GM18873 (cell line): Measurements from ENCODE around the gene RFC3.

ENCODE experiments used
- ATAC-seq: cut with Tn5 transposase; IDR thresholded peaks from one replicate; pipeline ENCODE4 v1.9.1; 2021; ENCODE audit warnings: mild to moderate bottlenecking, moderate library complexity, moderate number of reproducible peaks; ENCODE audit not compliant: unreplicated experiment, low FRiP score

The RFC3 gene

GRCh38 chr13:33863188-33863789, 45.3 kb downstream of the RFC3 start:
- no peak for ATAC-seq

DNA sequence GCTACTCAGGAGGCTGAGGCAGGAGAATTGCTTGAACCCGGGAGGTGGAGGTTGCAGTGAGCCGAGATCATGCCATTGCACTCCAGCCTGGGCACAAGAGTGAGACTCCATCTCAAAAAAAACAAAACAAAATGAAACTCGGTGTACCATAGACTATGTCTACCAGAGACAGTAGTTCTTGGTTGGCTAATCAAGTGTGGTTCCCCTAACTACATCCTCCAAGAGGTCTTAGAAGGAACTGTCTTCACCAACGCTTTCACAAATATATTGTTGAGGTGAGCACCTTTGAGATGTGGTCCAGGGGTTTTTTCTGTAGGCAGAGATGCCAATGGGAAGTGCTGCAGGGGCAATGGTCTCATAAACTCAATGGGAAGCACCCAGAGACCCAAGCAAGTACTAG, 48.0 kb downstream of the RFC3 start:
- peak; percentile 90 for ATAC-seq

DNA sequence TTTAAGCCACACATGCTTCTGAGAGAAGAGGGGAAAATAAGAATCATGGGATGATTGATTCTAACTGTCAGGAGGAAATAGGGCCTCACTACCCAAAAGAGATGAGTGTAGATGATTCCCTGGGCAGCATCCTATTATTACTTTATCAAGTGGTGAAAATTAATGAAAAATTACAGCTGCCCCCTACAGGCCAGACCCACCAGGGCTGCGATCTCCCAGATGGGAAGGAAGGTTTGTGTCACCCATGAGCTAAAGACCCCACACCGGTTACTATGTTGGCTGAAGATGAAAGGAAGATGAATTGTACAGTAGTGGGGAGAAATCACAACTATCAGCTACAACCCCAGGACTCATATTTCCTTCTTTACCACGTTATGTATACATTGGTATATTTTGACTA, 49.5 kb downstream of the RFC3 start:
- ATAC-seq: no peak

GRCh38 chr13:33868343-33868994, 50.5 kb downstream of the RFC3 start:
- ATAC-seq: no peak

DNA sequence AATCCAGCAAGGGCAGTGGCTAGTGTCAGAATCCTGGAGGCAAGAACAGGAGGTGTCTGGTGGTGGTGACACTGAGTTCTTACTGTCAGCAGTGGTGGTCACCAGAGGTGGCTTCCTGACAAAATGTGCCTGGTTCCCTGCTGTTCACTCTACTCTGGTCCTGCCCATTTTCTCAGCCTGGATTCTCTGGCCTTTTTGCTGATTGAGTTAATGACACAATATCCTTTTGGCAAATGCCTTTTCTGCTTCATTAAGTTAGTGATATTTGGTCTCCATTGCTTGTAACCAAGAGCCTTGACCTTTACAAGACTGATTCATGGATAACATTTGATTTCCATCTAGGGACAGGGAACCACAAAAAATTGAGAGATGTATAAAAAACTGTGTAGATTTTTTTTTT, 51.1 kb downstream of the RFC3 start:
- no peak for ATAC-seq

GRCh38 chr13:33870046-33870668, 52.2 kb downstream of the RFC3 start:
- ATAC-seq: no peak

DNA sequence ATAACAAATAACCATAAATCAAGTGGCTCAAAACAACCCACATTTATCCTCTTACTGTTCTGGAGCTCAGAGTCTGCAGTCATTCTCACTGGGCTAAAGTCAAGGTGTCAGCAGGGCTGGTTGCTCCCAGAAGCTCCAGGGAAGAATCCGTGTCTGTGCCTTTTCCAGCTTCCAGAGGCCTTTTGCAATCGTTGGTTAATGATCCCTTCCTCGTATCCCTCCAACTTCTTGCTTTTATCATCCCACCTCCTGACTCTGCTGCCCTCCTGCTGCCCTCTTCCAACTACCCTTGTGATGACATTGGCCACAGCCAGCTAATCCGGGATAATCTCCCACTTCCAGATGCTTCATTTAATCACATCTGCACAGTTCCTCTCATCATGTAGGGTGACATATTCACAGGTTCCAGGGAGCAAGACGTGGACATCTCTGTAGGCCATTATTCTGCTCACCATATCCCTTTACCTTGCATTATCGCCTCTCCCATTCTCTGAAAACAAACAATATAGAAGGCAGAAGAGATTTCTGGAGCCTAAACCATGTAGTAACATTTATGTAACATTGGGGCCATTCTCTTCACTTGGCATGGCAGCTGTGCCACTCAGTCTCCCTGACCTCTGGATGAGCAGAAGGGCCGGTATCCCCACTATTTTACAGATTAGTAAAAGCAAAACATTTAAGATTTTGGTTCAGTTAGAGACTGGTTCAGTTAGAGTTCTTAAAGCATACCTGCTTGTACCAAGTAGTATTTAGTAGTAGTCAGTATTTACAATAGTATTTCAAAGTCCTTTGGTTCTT, 53.5 kb downstream of the RFC3 start:
- ATAC-seq: no peak

DNA sequence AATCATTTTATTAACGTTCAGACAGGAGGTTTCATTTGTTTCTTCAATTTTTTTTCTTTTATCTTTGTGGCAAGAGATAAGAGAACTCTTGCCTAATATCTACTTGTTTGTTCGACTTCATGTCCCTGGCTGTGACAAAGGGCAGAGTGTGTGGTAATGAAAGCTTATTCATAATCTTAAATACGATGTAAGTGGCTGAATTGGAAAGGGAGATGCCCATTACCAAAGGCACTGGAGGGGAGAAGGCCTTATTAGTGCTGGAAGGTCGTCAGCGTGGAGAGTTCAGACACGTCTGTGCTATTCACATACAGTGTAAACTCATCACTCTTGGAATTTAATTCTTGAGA, 54.0 kb downstream of the RFC3 start:
- ATAC-seq: no peak

DNA sequence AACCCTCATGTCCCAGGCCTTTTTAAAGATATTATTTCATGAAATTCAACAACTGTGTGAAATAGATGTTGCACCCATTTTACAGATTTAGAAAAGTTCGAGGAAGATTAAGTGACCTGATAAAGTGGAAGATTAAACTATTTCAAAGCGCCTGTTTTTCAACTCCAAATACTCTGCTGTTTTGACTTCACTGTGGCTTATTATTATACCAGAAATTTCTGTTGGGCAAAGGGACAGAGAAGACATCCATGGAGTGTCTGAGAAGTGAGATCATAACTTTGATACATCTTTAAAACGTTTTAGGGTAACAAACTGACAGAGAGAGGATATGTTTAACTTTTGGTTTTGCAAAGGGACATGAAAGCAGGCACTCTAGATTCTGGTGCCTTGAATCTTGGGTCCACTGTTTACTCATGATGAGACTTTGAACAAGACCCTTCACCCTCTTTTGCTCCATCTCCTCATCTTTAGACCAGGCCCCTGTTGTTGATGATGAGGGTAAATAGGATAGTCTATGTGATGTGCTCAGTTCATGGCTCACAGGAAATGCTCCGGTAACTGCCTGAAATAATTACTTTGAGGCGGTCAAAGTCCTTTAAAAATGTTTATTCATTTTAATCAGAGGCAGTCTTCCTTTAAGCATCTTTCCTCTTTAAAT, 55.4 kb downstream of the RFC3 start:
- ATAC-seq: no peak

DNA sequence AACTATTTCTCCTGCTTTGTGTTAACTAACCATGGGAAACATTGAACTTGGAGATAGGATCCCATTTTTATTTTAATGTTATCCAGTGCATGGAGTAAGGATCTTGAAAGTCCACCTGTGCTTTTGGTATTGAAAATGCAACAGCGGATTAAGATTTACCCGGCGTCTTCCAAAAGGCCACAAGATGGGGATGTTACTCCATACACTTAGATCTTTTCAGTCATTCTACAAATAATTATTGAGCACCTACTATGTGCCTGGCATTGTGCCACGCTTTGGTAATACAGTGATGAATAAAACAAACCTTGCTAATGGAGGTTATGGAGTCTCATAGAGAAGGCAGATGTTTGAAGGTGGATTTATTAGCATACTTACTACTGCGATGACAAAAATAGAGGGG, 56.9 kb downstream of the RFC3 start:
- no peak for ATAC-seq

- no peak for ATAC-seq
Measured at GRCh38 chr13:33875618-33876401, 57.9 kb downstream of the RFC3 start.

- no peak for ATAC-seq
Measured at GRCh38 chr13:33876716-33877394, 58.9 kb downstream of the RFC3 start.

DNA sequence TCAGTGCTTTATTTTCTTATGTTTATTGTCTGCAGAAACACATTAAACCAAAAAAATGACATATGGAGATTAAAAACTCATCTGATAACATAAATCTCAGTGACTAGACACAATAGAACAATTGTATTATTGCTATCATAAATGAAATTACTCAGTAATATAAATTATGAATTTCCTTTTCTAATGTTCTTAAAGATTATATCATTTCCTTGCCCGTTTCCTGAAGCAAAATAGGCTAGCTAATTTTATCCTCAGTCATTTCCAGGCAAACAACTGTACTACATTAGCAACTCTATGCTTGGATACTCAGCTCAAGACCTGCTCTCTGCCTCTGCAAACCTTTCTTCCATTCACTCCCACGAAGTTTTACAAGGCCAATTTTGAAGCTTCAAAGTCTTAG, 61.2 kb downstream of the RFC3 start:
- no peak for ATAC-seq

DNA sequence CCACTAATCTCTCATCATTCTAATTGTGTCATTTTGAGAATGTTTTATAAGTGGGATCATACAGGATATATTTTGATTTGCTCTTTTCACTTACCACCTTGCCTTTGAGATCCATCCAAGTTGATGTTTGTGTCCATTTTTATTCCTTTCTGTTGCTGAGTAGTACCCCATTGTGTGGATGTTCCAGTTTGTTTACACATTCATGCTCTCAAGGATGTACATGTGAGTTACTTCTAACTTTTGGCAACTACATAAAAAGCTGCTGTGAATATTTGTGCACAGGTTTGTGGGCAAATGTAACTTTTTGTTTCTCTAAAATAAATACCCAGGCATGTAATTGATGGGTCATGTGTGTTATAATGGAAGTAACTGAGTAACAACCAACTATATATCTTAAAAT, 64.9 kb downstream of the RFC3 start:
- ATAC-seq: no peak

- no peak for ATAC-seq
Measured at GRCh38 chr13:33884531-33885220, 66.7 kb downstream of the RFC3 start.
